ENCODE results near the gene AICDA.
A peak's percentile ranks its signal among the peaks of the same experiment; 100 is the strongest.
"Not testable (repeated sequence)": the region's sequence is repeated elsewhere in the genome, so short reads cannot be mapped to it uniquely, and the experiment has no call there.

The AICDA gene

GRCh38 chr12:8628731-8629130 lies 16.1 kb upstream of the AICDA start:
- Histone ChIP-seq H3K27ac (peak overlapping the region; percentile 46), H3K36me3 (replicated peaks) (no peaks in the 10 kb centered on the region), H3K27me3 (replicated peaks) (no peaks in the 10 kb centered on the region), H3K4me3 (ENCODE audit: low read depth, low read length) (no peak overlapping the region)
- in situ Hi-C loops (cut with HindIII; ENCODE audit: low pct_ligation_motif_present, low sequenced_read_pairs), result no loop called here
- no peak for TF ChIP-seq CTCF (IDR thresholded peaks at IDR 0.05; ENCODE audit: low read depth, low read length, missing control alignments)
- DNase-seq, result no peak

GRCh38 chr12:8624750-8625149 lies 12.1 kb upstream of the AICDA start:
- DNase-seq; H3K27me3 ChIP-seq (replicated peaks); H3K4me3 ChIP-seq (ENCODE audit: low read depth, low read length); H3K36me3 ChIP-seq (replicated peaks); H3K27ac ChIP-seq; in situ Hi-C loops (cut with HindIII; ENCODE audit: low pct_ligation_motif_present, low sequenced_read_pairs): not testable (repeated sequence)

GRCh38 chr12:8622646-8623045 lies 10.0 kb upstream of the AICDA start:
- no peak overlapping the region for H3K4me3 ChIP-seq (ENCODE audit: low read depth, low read length)
- H3K27ac ChIP-seq, result no peak overlapping the region
- in situ Hi-C loops (cut with HindIII; ENCODE audit: low pct_ligation_motif_present, low sequenced_read_pairs), result no loop called here
- H3K36me3 ChIP-seq (replicated peaks), result no peaks in the 10 kb centered on the region
- no peak for DNase-seq
- H3K27me3 ChIP-seq (replicated peaks), result no peaks in the 10 kb centered on the region
- no peak for TF ChIP-seq CTCF (IDR thresholded peaks at IDR 0.05; ENCODE audit: low read depth, low read length, missing control alignments)

GRCh38 chr12:8615206-8615605 lies 2.5 kb upstream of the AICDA start:
- Histone ChIP-seq H3K27ac (no peak overlapping the region), H3K4me3 (ENCODE audit: low read depth, low read length) (no peak overlapping the region), H3K27me3 (replicated peaks) (no peaks in the 10 kb centered on the region), H3K36me3 (replicated peaks) (no peaks in the 10 kb centered on the region)
- no peak for TF ChIP-seq CTCF (IDR thresholded peaks at IDR 0.05; ENCODE audit: low read depth, low read length, missing control alignments)
- in situ Hi-C loops (cut with HindIII; ENCODE audit: low pct_ligation_motif_present, low sequenced_read_pairs), result no loop called here
- no peak for DNase-seq

GRCh38 chr12:8613881-8614280 lies 1.2 kb upstream of the AICDA start:
- H3K27me3 ChIP-seq (replicated peaks); in situ Hi-C loops (cut with HindIII; ENCODE audit: low pct_ligation_motif_present, low sequenced_read_pairs); DNase-seq; H3K27ac ChIP-seq; H3K4me3 ChIP-seq (ENCODE audit: low read depth, low read length); H3K36me3 ChIP-seq (replicated peaks): not testable (repeated sequence)

- TF ChIP-seq CTCF (IDR thresholded peaks at IDR 0.05; ENCODE audit: low read depth, low read length, missing control alignments), result peak; percentile 84
- no peak overlapping the region for H3K27ac ChIP-seq
- in situ Hi-C loops (cut with HindIII; ENCODE audit: low pct_ligation_motif_present, low sequenced_read_pairs), result no loop called here
Measured at GRCh38 chr12:8609061-8609570, 3.5 kb downstream of the AICDA start.

GRCh38 chr12:8606890-8607289 lies 5.8 kb downstream of the AICDA start:
- H3K4me3 ChIP-seq (ENCODE audit: low read depth, low read length), result no peak overlapping the region
- no peaks in the 10 kb centered on the region for H3K36me3 ChIP-seq (replicated peaks)
- no peak overlapping the region for H3K27ac ChIP-seq
- in situ Hi-C loops (cut with HindIII; ENCODE audit: low pct_ligation_motif_present, low sequenced_read_pairs), result no loop called here
- no peaks in the 10 kb centered on the region for H3K27me3 ChIP-seq (replicated peaks)
- no peak for TF ChIP-seq CTCF (IDR thresholded peaks at IDR 0.05; ENCODE audit: low read depth, low read length, missing control alignments)
- no peak for DNase-seq

More at GRCh38 chr12:8609061-8609570, 3.5 kb downstream of the AICDA start:
- H3K4me3 ChIP-seq (ENCODE audit: low read depth, low read length), result no peak overlapping the region
- H3K36me3 ChIP-seq (replicated peaks), result no peaks in the 10 kb centered on the region
- H3K27me3 ChIP-seq (replicated peaks), result no peaks in the 10 kb centered on the region
- DNase-seq, result peak; percentile 31
